ENCODE results near the gene DYNLT4.

- no peak for TF ChIP-seq HNF4A (CRISPR knock-in tag; IDR thresholded peaks at IDR 0.05)
- TF ChIP-seq, protein P1, sequence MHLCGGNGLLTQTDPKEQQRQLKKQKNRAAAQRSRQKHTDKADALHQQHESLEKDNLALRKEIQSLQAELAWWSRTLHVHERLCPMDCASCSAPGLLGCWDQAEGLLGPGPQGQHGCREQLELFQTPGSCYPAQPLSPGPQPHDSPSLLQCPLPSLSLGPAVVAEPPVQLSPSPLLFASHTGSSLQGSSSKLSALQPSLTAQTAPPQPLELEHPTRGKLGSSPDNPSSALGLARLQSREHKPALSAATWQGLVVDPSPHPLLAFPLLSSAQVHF (CRISPR knock-in tag; IDR thresholded peaks at IDR 0.05) = no peak
Measured at GRCh38 chr1:44854970-44855369, 47.8 kb upstream of the DYNLT4 start.
